ENCODE results near the gene AGBL3.

- TF ChIP-seq CTCF (IDR thresholded peaks at IDR 0.05; ENCODE audit: low read depth, low read length, missing input control): no peak
- TF ChIP-seq, protein P1, sequence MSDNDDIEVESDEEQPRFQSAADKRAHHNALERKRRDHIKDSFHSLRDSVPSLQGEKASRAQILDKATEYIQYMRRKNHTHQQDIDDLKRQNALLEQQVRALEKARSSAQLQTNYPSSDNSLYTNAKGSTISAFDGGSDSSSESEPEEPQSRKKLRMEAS (IDR thresholded peaks at IDR 0.05): no peak
- TF ChIP-seq TAF1 (conservative IDR thresholded peaks at IDR 0.05): no peak
- peak; percentile 28 for TF ChIP-seq YY1 (IDR thresholded peaks at IDR 0.05)
- no peak for TF ChIP-seq GABPA (IDR thresholded peaks at IDR 0.05 in 1 of 2, conservative IDR thresholded peaks at IDR 0.05 in 1 of 2)
- TF ChIP-seq FOXA1 (IDR thresholded peaks at IDR 0.05): no peak
- TF ChIP-seq, protein P2, sequence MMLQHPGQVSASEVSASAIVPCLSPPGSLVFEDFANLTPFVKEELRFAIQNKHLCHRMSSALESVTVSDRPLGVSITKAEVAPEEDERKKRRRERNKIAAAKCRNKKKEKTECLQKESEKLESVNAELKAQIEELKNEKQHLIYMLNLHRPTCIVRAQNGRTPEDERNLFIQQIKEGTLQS (IDR thresholded peaks at IDR 0.05): no peak
- TF ChIP-seq RXRA (IDR thresholded peaks at IDR 0.05): peak; percentile 60 to 77
- TF ChIP-seq REST (IDR thresholded peaks at IDR 0.05): peak; percentile 56
- no peak for TF ChIP-seq EGR1 (IDR thresholded peaks at IDR 0.05; ENCODE audit: low read depth in 2 of 2)
- no peak for TF ChIP-seq RAD21 (IDR thresholded peaks at IDR 0.05)
- TF ChIP-seq, protein P3, sequence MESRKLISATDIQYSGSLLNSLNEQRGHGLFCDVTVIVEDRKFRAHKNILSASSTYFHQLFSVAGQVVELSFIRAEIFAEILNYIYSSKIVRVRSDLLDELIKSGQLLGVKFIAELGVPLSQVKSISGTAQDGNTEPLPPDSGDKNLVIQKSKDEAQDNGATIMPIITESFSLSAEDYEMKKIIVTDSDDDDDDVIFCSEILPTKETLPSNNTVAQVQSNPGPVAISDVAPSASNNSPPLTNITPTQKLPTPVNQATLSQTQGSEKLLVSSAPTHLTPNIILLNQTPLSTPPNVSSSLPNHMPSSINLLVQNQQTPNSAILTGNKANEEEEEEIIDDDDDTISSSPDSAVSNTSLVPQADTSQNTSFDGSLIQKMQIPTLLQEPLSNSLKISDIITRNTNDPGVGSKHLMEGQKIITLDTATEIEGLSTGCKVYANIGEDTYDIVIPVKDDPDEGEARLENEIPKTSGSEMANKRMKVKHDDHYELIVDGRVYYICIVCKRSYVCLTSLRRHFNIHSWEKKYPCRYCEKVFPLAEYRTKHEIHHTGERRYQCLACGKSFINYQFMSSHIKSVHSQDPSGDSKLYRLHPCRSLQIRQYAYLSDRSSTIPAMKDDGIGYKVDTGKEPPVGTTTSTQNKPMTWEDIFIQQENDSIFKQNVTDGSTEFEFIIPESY (IDR thresholded peaks at IDR 0.05): no peak
- peak; percentile 69 for TF ChIP-seq FOXA2 (IDR thresholded peaks at IDR 0.05)
- TF ChIP-seq JUND (IDR thresholded peaks at IDR 0.05): no peak
Observed at GRCh38 chr7:134997214-134997885, 11.0 kb downstream of the AGBL3 start.

All from liver (tissue), 3 donors.